ENCODE results near the gene ANKRD55.

GRCh38 chr5:56176871-56177533 lies 56.1 kb downstream of the ANKRD55 start:
- TF ChIP-seq CTCF (IDR thresholded peaks at IDR 0.05 in 8 of 11, conservative IDR thresholded peaks at IDR 0.05 in 3 of 11) (no peak), POLR2A (IDR thresholded peaks at IDR 0.05) (no peak)
